WTC11 (cell line): ENCODE measurements around the gene ZCCHC2. TPM values are rescaled to one million over a fixed set of nuclear protein-coding genes. Genes with fewer than 3 reads are reported as not detected.

Experiments
- ATAC-seq: fragments of 200-7000 bp; cut with Tn5 transposase; 2 replicates; pipeline ENCODE4 v1.10.0; 2021; ENCODE audit warnings: mild to moderate bottlenecking, moderate library complexity
- CTCF ChIA-PET: fragments of 300-600 bp; sonication (Branson Sonifier 250); formaldehyde crosslinking; loops from one replicate; lab custom pipeline; 2021; ENCODE audit warnings: antibody characterized with exemption; lab: Charles Lee
- POLR2A ChIA-PET: fragments of 350-600 bp; sonication (Branson Sonifier 250); formaldehyde crosslinking; loops from one replicate; lab custom pipeline; 2021; ENCODE audit warnings: antibody characterized with exemption; lab: Charles Lee
- DNase-seq: peaks from one replicate; pipeline ENCODE4 v3.0.0; 2021; ENCODE audit warnings: low spot score
- H3K27ac Mint-ChIP-seq: 2 replicates; pipeline ENCODE4 v1.8.0; 2021; ENCODE audit warnings: mixed read lengths
- H3K27me3 Mint-ChIP-seq: 2 replicates; pipeline ENCODE4 v1.8.0; 2021; ENCODE audit warnings: low read depth, mild to moderate bottlenecking, moderate library complexity, mixed read lengths
- H3K36me3 Mint-ChIP-seq: 2 replicates; pipeline ENCODE4 v1.8.0; 2021; ENCODE audit warnings: mixed read lengths
- H3K4me1 Mint-ChIP-seq: 2 replicates; pipeline ENCODE4 v1.8.0; 2022; ENCODE audit warnings: mixed read lengths
- H3K4me3 Mint-ChIP-seq: 2 replicates; pipeline ENCODE4 v1.8.0; 2021; ENCODE audit warnings: mild to moderate bottlenecking, moderate library complexity, mixed read lengths
- H3K9me3 Mint-ChIP-seq: 2 replicates; pipeline ENCODE4 v1.8.0; 2021; ENCODE audit warnings: mixed read lengths
- ATF2 ChIP-seq: sonication (generic); formaldehyde crosslinking; IDR thresholded peaks from 2 replicates; pipeline ENCODE4 v1.8.1; 2022; ENCODE audit warnings: low read depth, missing genetic modification reagents, borderline replicate concordance
- E2F4 ChIP-seq: sonication (generic); formaldehyde crosslinking; IDR thresholded peaks from 2 replicates; pipeline ENCODE4 v1.8.1; 2022; ENCODE audit warnings: low read depth, mild to moderate bottlenecking, moderate library complexity, missing genetic modification reagents, borderline replicate concordance
- ERG ChIP-seq: fragments of 250-450 bp; sonication (Bioruptor Pico); IDR thresholded peaks from 2 replicates; pipeline ENCODE4 v1.8.0; 2021; ENCODE audit warnings: mild to moderate bottlenecking
- ETV6 ChIP-seq: sonication (generic); formaldehyde crosslinking; IDR thresholded peaks from 2 replicates; pipeline ENCODE4 v1.8.1; 2022; ENCODE audit warnings: mild to moderate bottlenecking, missing genetic modification reagents
- GABPB1 ChIP-seq: sonication (generic); formaldehyde crosslinking; IDR thresholded peaks from 2 replicates; pipeline ENCODE4 v1.8.1; 2023; ENCODE audit warnings: mild to moderate bottlenecking, missing genetic modification reagents
- HMGXB4 ChIP-seq: sonication (generic); formaldehyde crosslinking; IDR thresholded peaks from 2 replicates; pipeline ENCODE4 v1.8.1; 2023; ENCODE audit warnings: mild to moderate bottlenecking, moderate library complexity, missing genetic modification reagents
- IRF2 ChIP-seq: sonication (generic); formaldehyde crosslinking; IDR thresholded peaks from 2 replicates; pipeline ENCODE4 v1.8.0; 2022; ENCODE audit warnings: low read depth, missing genetic modification reagents, borderline replicate concordance
- JUN ChIP-seq: sonication (generic); formaldehyde crosslinking; IDR thresholded peaks from 2 replicates; pipeline ENCODE4 v1.8.0; 2023; ENCODE audit warnings: mild to moderate bottlenecking, missing genetic modification reagents
- NR2C2 ChIP-seq: sonication (generic); formaldehyde crosslinking; IDR thresholded peaks from 2 replicates; pipeline ENCODE4 v1.8.0; 2022; ENCODE audit warnings: mild to moderate bottlenecking, missing genetic modification reagents
- NR3C1 ChIP-seq: sonication (generic); formaldehyde crosslinking; conservative IDR thresholded peaks from 2 replicates; pipeline ENCODE4 v1.8.1; 2023; ENCODE audit warnings: low read depth, mild to moderate bottlenecking, missing genetic modification reagents
- SP1 ChIP-seq: sonication (generic); formaldehyde crosslinking; conservative IDR thresholded peaks from 2 replicates; pipeline ENCODE4 v1.8.1; 2022; ENCODE audit warnings: missing genetic modification reagents
- TCF7 ChIP-seq: sonication (generic); formaldehyde crosslinking; IDR thresholded peaks from 2 replicates; pipeline ENCODE4 v1.8.0; 2022; ENCODE audit warnings: mild to moderate bottlenecking, low read depth, missing genetic modification reagents, moderate library complexity
- TEAD4 ChIP-seq: sonication (generic); formaldehyde crosslinking; IDR thresholded peaks from 2 replicates; pipeline ENCODE4 v1.8.0; 2022; ENCODE audit warnings: mild to moderate bottlenecking, missing genetic modification reagents
- USF2 ChIP-seq: sonication (generic); formaldehyde crosslinking; IDR thresholded peaks from 2 replicates; pipeline ENCODE4 v1.8.1; 2023; ENCODE audit warnings: mild to moderate bottlenecking, missing genetic modification reagents, moderate library complexity
- ZBTB43 ChIP-seq: sonication (generic); formaldehyde crosslinking; IDR thresholded peaks from 2 replicates; pipeline ENCODE4 v1.8.1; 2023; ENCODE audit warnings: mild to moderate bottlenecking, missing genetic modification reagents
- ZNF263 ChIP-seq: sonication (generic); formaldehyde crosslinking; IDR thresholded peaks from 2 replicates; pipeline ENCODE4 v1.8.1; 2022; ENCODE audit warnings: low read depth, mild to moderate bottlenecking, moderate library complexity, missing genetic modification reagents
- ZNF281 ChIP-seq: sonication (generic); formaldehyde crosslinking; IDR thresholded peaks from 2 replicates; pipeline ENCODE4 v1.8.0; 2023; ENCODE audit warnings: mild to moderate bottlenecking, missing genetic modification reagents
- ZNF396 ChIP-seq: fragments of 250-450 bp; sonication (Bioruptor Pico); IDR thresholded peaks from 2 replicates; pipeline ENCODE4 v1.8.0; 2021; ENCODE audit warnings: mild to moderate bottlenecking, moderate library complexity, borderline replicate concordance
- ZNF423 ChIP-seq: fragments of 250-450 bp; sonication (Bioruptor Pico); IDR thresholded peaks from 2 replicates; pipeline ENCODE4 v2.1.2; 2022; ENCODE audit warnings: mild to moderate bottlenecking, moderate library complexity
- ZNF425 ChIP-seq: fragments of 250-450 bp; sonication (Bioruptor Pico); conservative IDR thresholded peaks from 2 replicates; pipeline ENCODE4 v1.9.0; 2021; ENCODE audit warnings: mild to moderate bottlenecking
- total RNA-seq: library from RNA; stranded (reverse); gene quantifications from 3 replicates; pipeline ENCODE4 v1.2.3, GENCODE V29; 2021

The ZCCHC2 gene
- total RNA-seq, 1 experiment from 2014 or later = 18.8 TPM

GRCh38 chr18:62521593-62521992, 1.2 kb upstream of the ZCCHC2 start:
- H3K4me1 Mint-ChIP-seq = peaks cover 25% of the 10 kb centered on the region
- no peak for DNase-seq
- H3K4me3 Mint-ChIP-seq = peak overlapping the region; percentile 76
- ChIA-PET POLR2A (interaction anchor here (0.6 to 1.1 kb wide), 2 partner anchors 84 to 173 kb away, joined by 3 to 4 read pairs; no protein-coding TSS in a partner anchor), CTCF (interaction anchor here (1.3 to 4.6 kb wide), 2 partner anchors 64 to 96 kb away, joined by 7 to 23 read pairs; no protein-coding TSS in a partner anchor)
- no peak overlapping the region for H3K27ac Mint-ChIP-seq
- H3K27me3 Mint-ChIP-seq = peaks cover 33% of the 10 kb centered on the region
- no peaks in the 10 kb centered on the region for H3K9me3 Mint-ChIP-seq
- TF ChIP-seq NR2C2 (CRISPR knock-in tag) = no peak
- no peak for TF ChIP-seq TCF7 (CRISPR knock-in tag)
- TF ChIP-seq ZNF396 (CRISPR knock-in tag) = no peak
- TF ChIP-seq ZNF281 = no peak
- no peak for TF ChIP-seq SP1 (CRISPR knock-in tag)
- no peak for TF ChIP-seq ZNF423
- TF ChIP-seq ATF2 (CRISPR knock-in tag) = no peak
- TF ChIP-seq ZBTB43 (CRISPR knock-in tag) = no peak
- no peak for TF ChIP-seq ZNF263 (CRISPR knock-in tag)
- TF ChIP-seq ETV6 (CRISPR knock-in tag) = no peak
- no peak for TF ChIP-seq IRF2 (CRISPR knock-in tag)
- no peak for TF ChIP-seq ZNF425 (CRISPR knock-in tag)
- TF ChIP-seq E2F4 (CRISPR knock-in tag) = no peak
- no peak for ATAC-seq
- no peaks in the 10 kb centered on the region for H3K36me3 Mint-ChIP-seq

- H3K27me3 Mint-ChIP-seq = peaks cover 33% of the 10 kb centered on the region
- H3K27ac Mint-ChIP-seq = no peak overlapping the region
- ATAC-seq = peak; percentile 1; the same call in 1 of the 2 replicates
- TF ChIP-seq HMGXB4 (no peak), TEAD4 (no peak), JUN (CRISPR knock-in tag) (no peak), ERG (CRISPR knock-in tag) (no peak), NR3C1 (CRISPR knock-in tag) (no peak), IRF2 (CRISPR knock-in tag) (no peak), USF2 (CRISPR knock-in tag) (no peak), GABPB1 (CRISPR knock-in tag) (no peak)
- TF ChIP-seq, all 79 proteins: peak for 0
- Mint-ChIP-seq H3K4me3 (peak overlapping the region; percentile 76), H3K9me3 (no peaks in the 10 kb centered on the region), H3K36me3 (no peaks in the 10 kb centered on the region), H3K4me1 (peaks cover 26% of the 10 kb centered on the region)
- DNase-seq = no peak
- ChIA-PET CTCF (interaction anchor here (0.9 to 4.6 kb wide), 4 partner anchors 64 to 197 kb away, joined by 3 to 23 read pairs (median 6); partner anchors contain the start of gene TNFRSF11A), POLR2A (interaction anchor here (0.6 to 1.1 kb wide), 3 partner anchors 84 to 174 kb away, joined by 3 to 4 read pairs (median 3); no protein-coding TSS in a partner anchor)
Observed at GRCh38 chr18:62522178-62522503, 684 bp upstream of the ZCCHC2 start.
